Activated naive CD4-positive, alpha-beta T cell treated with anti-CD3 and anti-CD28 coated beads for 36 hours (primary cell): Measurements from ENCODE around the gene FCHSD1. TPM values are rescaled to one million over a fixed set of nuclear protein-coding genes. Genes with fewer than 3 reads are reported as not detected.

Source experiments
- CTCF ChIA-PET: fragments of 350-600 bp; sonication (Branson Sonifier 250); formaldehyde crosslinking; loops from one replicate; lab custom pipeline; 2021; ENCODE audit warnings: antibody characterized with exemption; lab: Charles Lee
- DNase-seq: peaks from one replicate; pipeline ENCODE4 v3.0.0-alpha.2; 2020
- H3K27ac Mint-ChIP-seq: one replicate; pipeline ENCODE4 v1.8.0; 2021; ENCODE audit warnings: mild to moderate bottlenecking, mixed read lengths
- H3K27me3 Mint-ChIP-seq: one replicate; pipeline ENCODE4 v1.8.0; 2021; ENCODE audit warnings: low read depth, mixed read lengths
- H3K36me3 Mint-ChIP-seq: one replicate; pipeline ENCODE4 v1.8.0; 2021; ENCODE audit warnings: low read depth, mixed read lengths
- H3K4me1 Mint-ChIP-seq: one replicate; pipeline ENCODE4 v1.8.0; 2021; ENCODE audit warnings: low read depth, mixed read lengths
- H3K4me3 Mint-ChIP-seq: one replicate; pipeline ENCODE4 v1.8.0; 2021; ENCODE audit warnings: mild to moderate bottlenecking, moderate library complexity, mixed read lengths
- H3K9me3 Mint-ChIP-seq: one replicate; pipeline ENCODE4 v1.8.0; 2021; ENCODE audit warnings: mixed read lengths
- intact Hi-C: fragments of 100-400 bp; cut with micrococcal nuclease; formaldehyde crosslinking; loops from one replicate; pipeline ENCODE4 v1.15.1; 2023
- total RNA-seq, 2 experiments: library from RNA; stranded (reverse); gene quantifications; one replicate each; pipeline ENCODE4 v1.2.3, GENCODE V29; 2021

Gene FCHSD1
- total RNA-seq, 2 experiments from 2014 or later: 28.9 to 29.6 TPM

- Mint-ChIP-seq H3K36me3 (peaks cover 14% of the 10 kb centered on the region), H3K4me1 (peaks cover 69% of the 10 kb centered on the region), H3K4me3 (no peak overlapping the region), H3K27me3 (no peaks in the 10 kb centered on the region), H3K27ac (peak overlapping the region; percentile 28), H3K9me3 (no peaks in the 10 kb centered on the region)
- CTCF ChIA-PET: interaction anchor here (1.2 to 3.6 kb wide), 8 partner anchors 10 to 85 kb away, joined by 3 to 18 read pairs (median 6); partner anchors contain the start of genes DIAPH1, HDAC3 and RELL2
- no peak for DNase-seq
- intact Hi-C loops: loop anchor here (1.0 kb wide), 1 partner anchor 8 kb away; no protein-coding TSS in a partner anchor
Measured at GRCh38 chr5:141597394-141597793, 53.8 kb downstream of the FCHSD1 start.

- DNase-seq: no peak
- peak overlapping the region; percentile 28 for H3K27ac Mint-ChIP-seq
- CTCF ChIA-PET: interaction anchor here (0.7 to 3.6 kb wide), 7 partner anchors 10 to 84 kb away, joined by 3 to 18 read pairs (median 5); partner anchors contain the start of genes DIAPH1, HDAC3 and RELL2
- no peaks in the 10 kb centered on the region for H3K27me3 Mint-ChIP-seq
- intact Hi-C loops: loop anchor here (1.0 kb wide), 1 partner anchor 8 kb away; no protein-coding TSS in a partner anchor
- H3K4me3 Mint-ChIP-seq: no peak overlapping the region
- H3K4me1 Mint-ChIP-seq: peaks cover 70% of the 10 kb centered on the region
- H3K9me3 Mint-ChIP-seq: no peaks in the 10 kb centered on the region
- peaks cover 15% of the 10 kb centered on the region for H3K36me3 Mint-ChIP-seq
Measured at GRCh38 chr5:141596867-141597266, 54.4 kb downstream of the FCHSD1 start.

- peaks cover 15% of the 10 kb centered on the region for H3K36me3 Mint-ChIP-seq
- intact Hi-C loops: no loop called here
- H3K27ac Mint-ChIP-seq: no peak overlapping the region
- H3K9me3 Mint-ChIP-seq: no peaks in the 10 kb centered on the region
- CTCF ChIA-PET: interaction anchor here (1.0 to 4.7 kb wide), 3 partner anchors 29 to 52 kb away, joined by 4 to 63 read pairs (median 15); partner anchors contain the start of genes DIAPH1, HDAC3 and RELL2
- no peak for DNase-seq
- no peaks in the 10 kb centered on the region for H3K27me3 Mint-ChIP-seq
- H3K4me1 Mint-ChIP-seq: peaks cover 36% of the 10 kb centered on the region
- H3K4me3 Mint-ChIP-seq: no peak overlapping the region
Measured at GRCh38 chr5:141590127-141590526, 61.1 kb downstream of the FCHSD1 start.

Other genes starting within 250 kb of the FCHSD1 start
- under 1 TPM in 1 of 2 experiments, not detected in 1; 0.07 TPM for gene PCDHGA9, start 248.6 kb downstream of the FCHSD1 start, total RNA-seq
- under 1 TPM in 1 of 2 experiments, not detected in 1; 0.05 TPM for gene PCDHGB6, start 243.4 kb downstream of the FCHSD1 start, total RNA-seq
- gene PCDHGA10, start 238.4 kb downstream of the FCHSD1 start, total RNA-seq: under 1 TPM in 1 of 2 experiments, not detected in 1; 0.05 TPM
- not detected for gene PCDHGB7, start 233.7 kb downstream of the FCHSD1 start, total RNA-seq
- gene PCDHGA11, start 230.4 kb downstream of the FCHSD1 start, total RNA-seq: under 1 TPM; 0.10 to 0.17 TPM
- gene PCDHGA12, start 220.9 kb downstream of the FCHSD1 start, total RNA-seq: not detected
- under 1 TPM; 0.12 to 0.17 TPM for gene PCDHGC3, start 175.5 kb downstream of the FCHSD1 start, total RNA-seq
- gene PCDHGC4, start 166.4 kb downstream of the FCHSD1 start, total RNA-seq: not detected
- gene PCDHGC5, start 162.3 kb downstream of the FCHSD1 start, total RNA-seq: not detected
- 100 to 1,000 TPM; 165 to 169 TPM for gene DIAPH1, start 32.4 kb downstream of the FCHSD1 start, total RNA-seq
- 10 to 100 TPM; 52.1 to 55.6 TPM for gene HDAC3, start 14.6 kb downstream of the FCHSD1 start, total RNA-seq
- gene RELL2, start 14.4 kb downstream of the FCHSD1 start, total RNA-seq: 10 to 100 TPM; 20.9 to 21.1 TPM
- 1 to 10 TPM; 1.2 to 2.2 TPM for gene ARAP3, start 30.8 kb upstream of the FCHSD1 start, total RNA-seq
- not detected for gene PCDH1, start 227.0 kb upstream of the FCHSD1 start, total RNA-seq